Endodermal cell (in vitro differentiated cells): ENCODE measurements around the gene SRGAP3. TPM values are rescaled to one million over a fixed set of nuclear protein-coding genes. Genes with fewer than 3 reads are reported as not detected.

ENCODE experiments used
- DNase-seq: peaks from one replicate; pipeline ENCODE4 v3.0.0-alpha.2; 2017
- H3K27ac ChIP-seq: 2 replicates; pipeline ENCODE4 v1.5.1; 2013; ENCODE audit warnings: mild to moderate bottlenecking, low read depth, low read length, moderate library complexity
- H3K27me3 ChIP-seq: 2 replicates; pipeline ENCODE4 v1.6.1; 2013; ENCODE audit warnings: mild to moderate bottlenecking, low read length, moderate library complexity; ENCODE audit not compliant: insufficient read depth, control insufficient read depth, poor library complexity, severe bottlenecking
- H3K36me3 ChIP-seq: 2 replicates; pipeline ENCODE4 v1.7.0; 2013; ENCODE audit warnings: mild to moderate bottlenecking, low read length, moderate library complexity; ENCODE audit not compliant: control insufficient read depth, insufficient read depth
- H3K4me1 ChIP-seq: one replicate; pipeline ENCODE4 v1.7.0; 2013; ENCODE audit warnings: low read length; ENCODE audit not compliant: control insufficient read depth, insufficient read depth
- H3K4me3 ChIP-seq: 2 replicates; pipeline ENCODE4 v1.5.1; 2013; ENCODE audit warnings: mild to moderate bottlenecking, low read length, moderate library complexity
- H3K9ac ChIP-seq: 2 replicates; pipeline ENCODE4 v1.6.1; 2013; ENCODE audit warnings: mild to moderate bottlenecking, low read length, moderate library complexity; ENCODE audit not compliant: poor library complexity, severe bottlenecking; ENCODE audit errors: extremely low read depth
- H3K9me3 ChIP-seq: 2 replicates; pipeline ENCODE4 v1.6.1; 2013; ENCODE audit warnings: mild to moderate bottlenecking, low read length, moderate library complexity; ENCODE audit not compliant: control insufficient read depth
- H3K27ac Mint-ChIP-seq: 2 replicates; pipeline ENCODE4 v1.8.0; 2020; ENCODE audit warnings: mixed read lengths
- H3K27me3 Mint-ChIP-seq: 2 replicates; pipeline ENCODE4 v1.8.0; 2021; ENCODE audit warnings: mild to moderate bottlenecking, mixed read lengths; ENCODE audit not compliant: insufficient read depth
- H3K36me3 Mint-ChIP-seq: 2 replicates; pipeline ENCODE4 v1.8.0; 2020; ENCODE audit warnings: low read depth, mixed read lengths
- H3K4me1 Mint-ChIP-seq: 2 replicates; pipeline ENCODE4 v1.8.0; 2020; ENCODE audit warnings: mixed read lengths
- H3K4me3 Mint-ChIP-seq: 2 replicates; pipeline ENCODE4 v1.8.0; 2020; ENCODE audit warnings: mild to moderate bottlenecking, moderate library complexity, mixed read lengths
- H3K9me3 Mint-ChIP-seq: 2 replicates; pipeline ENCODE4 v1.8.0; 2020; ENCODE audit warnings: mild to moderate bottlenecking, mixed read lengths
- WGBS, 2 experiments: methylation state at CpG; one replicate each; pipeline versions ENCODE4 v1.1.5 to v1.1.7; 2013; ENCODE audit warnings: missing lambda C conversion rate in 2 of 2, mixed read lengths in 1 of 2; ENCODE audit not compliant: insufficient coverage in 1 of 2, insufficient read length in 1 of 2; 5-methylcytosine and 5-hydroxymethylcytosine counted together
- total RNA-seq, 2 donors: library from RNA; stranded (reverse); fragmentation: NEBNext Ultra II Directional in 1 of 2; extraction: Animal tissue kit (Norgen Biotek cat#: 25700) in 1 of 2; gene quantifications; 2 replicates in 1 of 2; 3 replicates in 1 of 2; pipeline ENCODE4 v1.2.1, GENCODE V29; 2021
- TF ChIP-seq, protein P1 (sequence below): fragments of 200-600 bp; sonication (generic); conservative IDR thresholded peaks from 2 replicates; pipeline ENCODE4 v1.5.0; 2021; ENCODE audit warnings: antibody characterized with exemption, mild to moderate bottlenecking

Gene SRGAP3
- total RNA-seq, 2 donors from 2014 or later = 5.0 to 8.1 TPM

DNA sequence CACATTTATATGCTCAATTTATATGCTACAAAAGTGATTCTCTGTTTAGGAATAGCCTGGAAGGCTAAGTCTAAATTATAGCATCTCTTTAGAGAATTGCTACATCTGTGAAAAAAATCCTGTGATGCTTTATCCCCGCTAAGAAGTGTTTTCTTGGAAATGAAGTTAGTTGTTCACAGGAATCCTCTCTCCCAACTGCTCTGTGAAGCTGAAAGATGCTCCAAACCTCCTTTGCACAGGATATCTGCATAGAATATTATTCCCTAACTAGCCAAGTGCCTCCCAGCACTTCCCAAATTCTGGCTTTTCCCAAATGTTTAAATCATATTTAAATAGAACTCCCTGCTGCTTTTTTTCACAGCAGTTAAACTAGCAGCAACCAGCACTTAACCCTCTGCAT lies 132.2 kb downstream of the SRGAP3 start:
- H3K36me3 Mint-ChIP-seq = no peaks in the 10 kb centered on the region
- Histone ChIP-seq H3K27ac (no peak overlapping the region), H3K9me3 (peaks cover 7% of the 10 kb centered on the region), H3K27me3 (no peaks in the 10 kb centered on the region), H3K9ac (no peak overlapping the region), H3K36me3 (no peaks in the 10 kb centered on the region), H3K4me1 (peaks cover under 1% of the 10 kb centered on the region), H3K4me3 (no peak overlapping the region)
- WGBS, 2 experiments = 100% methylated on average over 1 of the region's 1 CpG; no CpG with 5 or more reads in 1 of the 2 experiments
- peaks cover 8% of the 10 kb centered on the region for H3K9me3 Mint-ChIP-seq
- TF ChIP-seq, protein P1, sequence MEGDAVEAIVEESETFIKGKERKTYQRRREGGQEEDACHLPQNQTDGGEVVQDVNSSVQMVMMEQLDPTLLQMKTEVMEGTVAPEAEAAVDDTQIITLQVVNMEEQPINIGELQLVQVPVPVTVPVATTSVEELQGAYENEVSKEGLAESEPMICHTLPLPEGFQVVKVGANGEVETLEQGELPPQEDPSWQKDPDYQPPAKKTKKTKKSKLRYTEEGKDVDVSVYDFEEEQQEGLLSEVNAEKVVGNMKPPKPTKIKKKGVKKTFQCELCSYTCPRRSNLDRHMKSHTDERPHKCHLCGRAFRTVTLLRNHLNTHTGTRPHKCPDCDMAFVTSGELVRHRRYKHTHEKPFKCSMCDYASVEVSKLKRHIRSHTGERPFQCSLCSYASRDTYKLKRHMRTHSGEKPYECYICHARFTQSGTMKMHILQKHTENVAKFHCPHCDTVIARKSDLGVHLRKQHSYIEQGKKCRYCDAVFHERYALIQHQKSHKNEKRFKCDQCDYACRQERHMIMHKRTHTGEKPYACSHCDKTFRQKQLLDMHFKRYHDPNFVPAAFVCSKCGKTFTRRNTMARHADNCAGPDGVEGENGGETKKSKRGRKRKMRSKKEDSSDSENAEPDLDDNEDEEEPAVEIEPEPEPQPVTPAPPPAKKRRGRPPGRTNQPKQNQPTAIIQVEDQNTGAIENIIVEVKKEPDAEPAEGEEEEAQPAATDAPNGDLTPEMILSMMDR = no peak
- no peak overlapping the region for H3K27ac Mint-ChIP-seq
- peaks cover 17% of the 10 kb centered on the region for H3K4me1 Mint-ChIP-seq
- H3K4me3 Mint-ChIP-seq = no peak overlapping the region
- H3K27me3 Mint-ChIP-seq = peaks cover 2% of the 10 kb centered on the region
- DNase-seq = no peak

DNA sequence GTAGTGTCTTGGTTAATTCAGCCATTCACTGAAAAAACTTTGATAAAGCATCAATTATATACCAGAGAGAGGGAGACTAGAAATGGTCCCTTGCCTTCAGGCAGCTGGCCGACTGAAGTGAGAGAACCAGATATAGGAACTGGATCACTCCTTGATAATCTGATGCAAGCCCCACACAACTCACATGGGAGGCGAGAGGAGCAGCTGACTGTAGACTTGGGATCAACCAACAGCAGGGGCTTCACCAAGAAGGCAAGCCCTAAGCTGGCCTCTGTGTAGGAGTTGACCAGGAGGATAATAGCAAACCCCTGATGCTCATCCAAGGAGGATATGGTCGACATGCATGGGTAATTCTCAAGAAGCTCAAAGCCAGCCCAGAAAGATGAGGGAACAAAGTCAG lies 133.1 kb downstream of the SRGAP3 start:
- Mint-ChIP-seq H3K27me3 (peaks cover 2% of the 10 kb centered on the region), H3K4me3 (no peak overlapping the region), H3K4me1 (peaks cover 23% of the 10 kb centered on the region), H3K27ac (no peak overlapping the region), H3K9me3 (peaks cover 8% of the 10 kb centered on the region), H3K36me3 (no peaks in the 10 kb centered on the region)
- no peak overlapping the region for H3K9ac ChIP-seq
- H3K4me1 ChIP-seq = peaks cover 4% of the 10 kb centered on the region
- H3K36me3 ChIP-seq = no peaks in the 10 kb centered on the region
- peaks cover 7% of the 10 kb centered on the region for H3K9me3 ChIP-seq
- TF ChIP-seq, protein P1 = no peak
- H3K4me3 ChIP-seq = no peak overlapping the region
- no peak for DNase-seq
- 89 to 90% methylated on average over 1 to 3 of the region's 3 CpGs for WGBS, 2 experiments
- H3K27me3 ChIP-seq = no peaks in the 10 kb centered on the region
- no peak overlapping the region for H3K27ac ChIP-seq

DNA sequence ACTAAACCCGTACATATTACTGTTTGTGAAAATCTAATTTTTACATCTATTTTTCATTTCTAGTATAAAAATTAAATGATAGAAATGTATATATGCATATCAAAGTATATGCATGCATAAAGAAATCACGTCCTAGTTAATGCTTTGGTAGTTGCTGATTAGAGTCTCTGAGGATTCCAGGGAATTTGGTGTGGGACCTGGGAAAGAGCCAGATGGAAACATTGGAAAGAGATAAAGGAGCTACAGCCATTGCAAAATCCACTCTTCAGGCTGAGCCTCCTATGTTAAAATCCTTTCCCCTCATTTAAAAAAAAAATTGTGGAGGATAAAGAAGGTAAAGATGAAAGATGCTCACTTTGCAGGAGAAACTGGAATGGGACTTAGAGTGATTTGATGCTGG lies 134.1 kb downstream of the SRGAP3 start:
- H3K4me1 Mint-ChIP-seq = peaks cover 23% of the 10 kb centered on the region

More for the DNA sequence above, 134.1 kb downstream of the SRGAP3 start:
- WGBS, 2 experiments = 84 to 100% methylated on average over 1 of the region's 2 CpGs
- H3K27me3 ChIP-seq = no peaks in the 10 kb centered on the region
- H3K4me1 ChIP-seq = peaks cover 4% of the 10 kb centered on the region
- H3K27ac ChIP-seq = no peak overlapping the region
- no peak overlapping the region for H3K27ac Mint-ChIP-seq
- H3K4me3 Mint-ChIP-seq = no peak overlapping the region
- DNase-seq = no peak
- H3K36me3 ChIP-seq = no peaks in the 10 kb centered on the region
- H3K9ac ChIP-seq = no peak overlapping the region
- peaks cover 8% of the 10 kb centered on the region for H3K9me3 Mint-ChIP-seq
- H3K4me3 ChIP-seq = no peak overlapping the region
- peaks cover 7% of the 10 kb centered on the region for H3K9me3 ChIP-seq
- TF ChIP-seq, protein P1 = no peak
- no peaks in the 10 kb centered on the region for H3K36me3 Mint-ChIP-seq
- H3K27me3 Mint-ChIP-seq = peaks cover 2% of the 10 kb centered on the region
